8988T (cell line): ENCODE measurements around the gene DGKD.

ENCODE experiments used
- DNase-seq: peaks from one replicate; pipeline ENCODE4 v3.0.0; 2011

DGKD gene

DNA sequence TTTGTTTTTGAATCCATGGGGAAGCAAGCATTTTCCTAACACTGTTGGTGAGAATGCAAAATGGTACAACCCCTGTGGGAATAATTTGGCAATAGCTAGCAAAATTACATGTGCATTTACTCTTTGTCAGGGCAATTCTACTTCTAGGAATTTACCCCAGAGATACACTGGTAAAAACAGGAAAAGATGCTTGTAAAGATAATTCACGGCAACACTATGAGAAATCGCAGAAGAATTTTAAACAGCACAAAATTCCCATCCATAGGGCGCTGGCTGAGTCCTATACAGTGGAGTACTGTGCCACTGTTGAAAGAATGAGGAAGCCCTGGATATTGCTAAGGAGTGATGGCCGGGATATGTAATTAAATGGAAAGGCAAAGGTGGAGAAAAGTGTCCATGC, 75.8 kb downstream of the DGKD start:
- no peak for DNase-seq

DNA sequence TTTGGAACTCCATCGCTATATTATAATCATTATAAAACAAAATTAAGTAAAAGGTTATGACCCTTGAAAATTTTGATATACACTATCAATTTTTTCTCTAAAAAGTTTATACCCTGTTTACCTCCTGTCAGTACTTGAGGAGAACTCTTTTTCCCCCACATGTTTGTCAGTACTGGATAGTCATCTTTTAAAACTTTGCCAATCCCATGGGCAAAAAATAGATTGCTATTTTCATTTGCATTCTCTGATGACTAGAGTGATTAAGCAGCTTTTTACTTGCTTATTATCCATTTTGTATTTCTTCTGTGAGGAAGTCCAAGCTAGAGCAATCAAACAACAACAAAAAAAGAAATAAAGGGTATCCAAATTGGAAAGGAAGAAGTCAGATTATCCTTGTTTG, 76.4 kb downstream of the DGKD start:
- DNase-seq, result no peak

DNA sequence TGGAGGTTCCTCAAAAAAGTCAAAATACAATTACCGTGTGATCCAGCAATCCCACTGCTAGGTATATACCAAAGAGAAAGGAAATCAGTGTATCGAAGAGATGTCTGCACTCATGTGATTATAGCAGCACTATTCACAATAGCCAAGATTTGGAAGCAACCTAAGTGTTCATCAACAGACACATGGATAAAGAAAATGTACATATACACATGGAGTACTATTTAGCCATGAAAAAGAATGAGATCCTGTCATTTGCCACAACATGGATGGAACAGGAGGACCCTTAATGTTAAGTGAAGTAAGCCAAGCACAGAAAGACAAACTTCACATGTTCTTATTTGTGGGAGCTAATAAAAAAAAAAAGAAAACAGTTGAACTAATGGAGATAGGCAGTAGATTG, 78.7 kb downstream of the DGKD start:
- DNase-seq, result no peak

DNA sequence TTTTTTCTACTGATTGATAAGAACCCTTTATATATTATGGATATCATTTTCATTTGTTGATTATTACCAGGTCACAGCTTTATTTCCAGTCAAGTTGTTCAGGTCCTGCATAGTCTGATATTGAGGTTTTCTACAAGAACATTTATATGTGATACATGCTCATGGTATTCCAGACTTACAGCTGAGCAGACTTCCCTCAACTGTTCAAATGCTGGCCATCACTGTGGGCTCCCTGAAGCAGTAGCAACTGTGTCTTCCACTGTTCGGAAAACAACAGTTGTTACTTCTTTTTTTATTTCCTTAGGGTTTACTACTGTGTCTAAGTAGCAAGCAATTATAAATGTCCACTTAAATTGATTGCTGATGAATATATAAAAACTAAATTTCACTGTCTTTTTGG, 79.5 kb downstream of the DGKD start:
- DNase-seq, result no peak

DNA sequence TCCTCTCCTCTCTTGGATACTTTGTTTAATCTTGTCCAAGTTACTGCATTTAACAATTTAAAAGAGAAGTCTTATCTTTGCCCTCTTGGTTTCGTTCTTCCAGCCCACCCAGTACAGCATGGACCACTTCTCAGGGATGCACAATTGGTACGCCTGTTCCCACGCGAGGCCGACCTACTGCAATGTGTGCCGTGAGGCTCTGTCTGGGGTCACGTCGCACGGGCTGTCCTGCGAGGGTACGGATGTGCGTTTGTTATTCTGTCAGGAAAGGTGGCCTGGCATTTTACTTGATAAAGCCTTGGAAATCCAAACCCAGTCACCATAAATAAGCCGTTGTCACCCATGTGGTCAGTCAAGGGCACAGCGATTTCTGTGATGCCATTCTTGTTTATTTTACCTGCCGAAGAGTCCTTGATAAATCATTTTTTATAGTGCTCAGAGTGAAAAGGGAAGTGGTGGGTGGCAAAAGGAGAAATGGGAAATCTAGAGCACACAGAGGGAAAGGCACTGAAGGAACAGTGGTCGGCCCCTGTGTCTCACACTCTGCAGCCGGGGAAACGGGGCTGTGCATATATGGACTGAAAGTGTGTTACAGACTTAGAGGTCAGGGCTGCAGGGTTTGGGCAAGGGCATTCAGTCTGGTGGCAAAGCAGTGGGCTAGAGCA, 80.5 kb downstream of the DGKD start:
- DNase-seq, result no peak

DNA sequence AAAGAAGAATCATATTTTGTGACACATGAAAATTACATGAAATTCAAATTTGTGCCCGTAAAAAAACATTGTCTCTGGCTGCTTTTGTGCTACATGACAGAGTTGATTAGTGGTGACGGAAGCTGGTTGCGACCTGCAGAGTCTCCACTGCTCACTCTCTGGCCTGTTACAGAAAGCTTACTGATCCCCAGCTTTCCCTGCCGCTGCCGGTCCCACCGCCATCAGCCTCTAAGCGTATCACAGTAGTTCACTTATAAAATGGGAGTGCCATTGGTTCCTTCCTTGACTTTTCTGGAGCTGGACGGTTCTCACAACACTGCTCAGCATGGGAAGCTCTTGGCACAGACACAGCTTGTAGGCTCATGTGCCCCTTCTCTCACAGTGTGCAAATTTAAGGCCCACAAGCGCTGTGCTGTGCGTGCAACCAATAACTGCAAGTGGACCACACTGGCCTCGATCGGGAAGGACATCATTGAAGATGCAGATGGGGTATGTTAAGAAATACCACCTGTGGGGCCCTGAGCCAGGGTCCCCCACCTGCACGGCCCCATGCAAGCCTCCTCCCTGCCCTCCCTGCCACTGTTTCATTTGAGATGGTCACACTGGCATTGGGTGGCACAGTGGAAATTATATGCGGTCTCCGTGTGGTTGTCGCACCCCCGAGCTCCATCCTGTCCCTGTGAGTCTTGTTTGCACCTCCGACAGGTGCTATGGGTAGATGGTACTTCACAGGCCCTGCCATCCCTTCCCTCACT, 81.3 kb downstream of the DGKD start:
- peak; percentile 1 for DNase-seq

DNA sequence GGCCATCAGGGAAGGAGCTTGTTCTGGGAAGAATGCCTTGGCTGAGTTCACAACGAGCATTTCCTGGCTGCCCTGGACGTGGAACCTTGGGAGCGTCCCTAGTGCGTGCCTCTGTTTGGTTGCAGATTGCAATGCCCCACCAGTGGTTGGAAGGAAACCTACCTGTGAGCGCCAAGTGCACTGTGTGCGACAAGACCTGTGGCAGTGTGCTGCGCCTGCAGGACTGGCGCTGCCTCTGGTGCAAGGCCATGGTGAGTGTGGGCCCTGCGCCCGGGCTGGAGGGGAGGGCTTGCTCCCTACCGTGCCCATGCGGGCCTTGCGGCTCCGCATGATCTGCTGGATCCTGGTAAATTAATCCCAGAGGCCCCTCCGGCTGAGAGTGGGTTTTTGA, 81.9 kb downstream of the DGKD start:
- DNase-seq, result no peak

DNA sequence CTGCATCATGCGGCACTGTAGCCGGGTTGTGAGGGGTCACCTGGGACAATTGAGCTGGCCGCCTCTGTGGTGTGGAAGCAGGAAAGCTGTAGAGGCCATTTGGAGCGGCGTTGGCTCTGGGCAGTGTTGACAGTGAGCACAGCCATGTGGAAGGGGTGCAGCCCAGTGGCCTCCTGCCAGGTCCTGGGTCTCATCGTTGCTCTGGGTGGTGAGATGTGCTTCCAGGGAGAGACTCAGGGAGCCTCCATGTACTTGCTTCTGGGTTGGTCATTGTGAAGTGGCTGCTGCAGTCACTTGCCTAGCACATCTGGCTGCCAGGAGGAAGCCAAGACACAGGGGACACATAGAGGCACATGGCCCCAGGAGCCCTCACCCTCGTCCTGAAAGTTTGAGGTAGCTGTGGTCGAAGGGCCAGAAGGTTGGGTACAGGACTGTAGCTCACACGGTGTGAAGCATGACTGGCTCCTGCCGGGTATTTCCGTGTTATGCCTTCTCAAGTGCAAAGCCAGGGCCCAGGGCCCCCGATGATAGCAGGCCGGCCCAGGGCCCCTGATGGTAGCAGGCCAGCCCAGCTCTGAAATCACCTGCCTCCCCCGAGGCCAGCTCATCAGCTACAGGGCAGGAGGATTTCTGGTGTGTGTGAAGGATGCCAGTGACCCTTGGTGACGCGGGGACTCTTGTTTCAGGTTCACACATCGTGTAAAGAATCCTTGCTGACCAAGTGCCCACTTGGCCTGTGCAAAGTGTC, 82.6 kb downstream of the DGKD start:
- no peak for DNase-seq

DNA sequence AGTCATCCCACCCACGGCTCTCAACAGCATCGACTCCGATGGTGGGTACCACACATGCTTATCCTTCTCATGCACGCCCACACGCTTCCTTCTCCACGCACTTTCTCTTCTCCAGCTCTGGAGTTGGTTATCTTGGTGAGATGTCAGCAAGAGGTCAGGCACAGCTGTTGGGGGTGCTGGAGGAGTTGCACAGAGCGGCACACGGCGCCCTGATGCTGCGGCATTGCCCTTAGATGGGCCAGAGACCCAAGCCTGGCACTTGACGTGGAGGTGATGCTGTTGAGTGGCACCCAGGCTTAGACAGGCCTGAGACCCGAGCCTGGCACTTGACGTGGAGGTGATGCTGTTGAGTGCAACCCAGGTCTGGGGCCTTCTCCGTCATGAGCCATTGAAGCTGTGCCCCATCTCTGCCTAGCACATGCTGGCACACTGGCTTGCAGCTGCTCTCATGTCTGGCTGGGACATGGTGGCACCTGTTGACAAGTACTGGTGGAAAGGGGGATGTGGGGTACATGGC, 83.2 kb downstream of the DGKD start:
- peak; percentile 8 for DNase-seq

DNA sequence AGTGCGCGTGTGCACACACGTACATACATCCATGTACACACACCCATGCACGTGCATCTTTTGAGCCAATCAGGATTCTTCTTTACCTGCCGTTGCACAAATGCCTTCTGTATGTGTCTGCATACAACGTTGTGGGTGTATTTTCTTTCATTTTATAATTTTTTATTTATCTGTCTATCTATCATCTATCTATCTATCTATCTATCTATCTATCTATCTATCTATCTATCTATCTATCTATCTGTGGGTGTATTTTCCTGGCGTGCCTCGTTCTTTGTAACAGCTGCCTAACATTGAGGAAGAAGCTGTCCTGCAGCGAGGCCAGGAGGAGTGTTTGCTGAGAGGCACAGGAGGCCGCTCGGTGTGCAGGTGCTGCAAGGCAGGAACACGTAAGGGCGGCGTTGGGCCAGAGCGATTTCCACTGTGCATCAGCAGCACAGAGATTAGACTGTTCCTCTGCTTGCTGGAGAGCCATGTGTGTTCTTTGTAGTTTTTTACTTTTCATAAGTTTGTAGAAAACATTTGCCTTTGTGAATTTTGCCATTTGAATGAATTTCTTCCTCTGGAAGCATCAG, 84.4 kb downstream of the DGKD start:
- no peak for DNase-seq

DNA sequence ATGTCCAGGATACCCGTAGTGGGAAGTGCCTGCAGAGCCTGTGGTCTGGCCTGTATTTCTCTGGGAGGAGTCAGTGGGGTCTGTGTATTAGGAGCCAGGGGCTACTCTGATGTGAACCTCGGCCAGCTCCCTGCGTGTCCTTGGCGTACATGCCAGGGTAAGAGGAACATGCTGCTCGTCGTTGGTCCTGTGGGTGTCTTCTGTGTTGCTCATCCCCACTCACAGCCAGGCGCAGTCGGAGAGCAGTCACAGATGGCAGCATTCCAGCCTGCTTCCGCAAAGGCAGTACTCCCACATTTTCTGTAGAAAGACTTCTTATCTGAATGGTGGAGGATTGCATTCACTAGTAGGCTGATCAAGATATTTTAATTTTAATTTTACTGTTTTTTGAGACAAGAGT, 84.9 kb downstream of the DGKD start:
- no peak for DNase-seq

DNA sequence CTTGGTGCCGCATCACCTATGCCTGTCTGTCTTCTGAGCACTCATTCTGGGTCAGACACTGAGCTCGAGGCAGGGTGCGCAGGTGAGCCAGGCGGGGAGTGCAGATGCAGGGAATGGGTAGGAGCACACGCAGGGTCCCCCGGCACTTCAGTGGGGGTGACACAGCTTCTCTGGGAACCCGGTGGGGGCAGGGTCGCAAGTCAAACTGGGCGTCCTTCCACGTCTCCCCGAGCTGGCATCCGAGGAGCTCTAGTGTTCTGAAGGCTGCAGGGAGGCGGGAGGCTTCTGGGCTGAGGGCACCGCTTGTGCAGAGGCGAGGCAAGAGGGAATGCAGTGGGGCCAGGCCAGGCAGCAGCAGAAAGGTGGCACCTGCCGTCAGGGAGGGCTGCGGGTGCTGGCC, 86.0 kb downstream of the DGKD start:
- DNase-seq, result no peak

DNA sequence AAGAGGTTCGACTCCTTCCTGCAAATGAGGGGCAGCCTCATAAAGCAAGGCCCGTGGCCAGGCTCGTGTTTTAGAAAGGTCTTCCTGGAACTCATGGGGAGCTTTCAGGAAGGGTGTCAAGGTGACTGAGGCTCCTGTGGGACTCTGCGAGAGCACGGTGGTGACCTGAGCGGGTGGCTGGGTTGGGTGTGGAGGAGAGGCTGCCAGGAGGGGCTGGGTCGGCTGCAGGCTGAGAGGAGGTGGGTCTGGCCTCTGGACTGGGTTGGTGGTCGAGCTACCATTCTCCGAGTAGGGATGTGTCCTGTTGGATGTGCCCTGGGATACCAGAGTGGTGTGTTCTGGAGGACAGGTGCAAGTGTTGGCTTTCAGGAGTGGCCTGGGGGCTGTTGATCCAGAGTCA, 86.4 kb downstream of the DGKD start:
- no peak for DNase-seq

DNA sequence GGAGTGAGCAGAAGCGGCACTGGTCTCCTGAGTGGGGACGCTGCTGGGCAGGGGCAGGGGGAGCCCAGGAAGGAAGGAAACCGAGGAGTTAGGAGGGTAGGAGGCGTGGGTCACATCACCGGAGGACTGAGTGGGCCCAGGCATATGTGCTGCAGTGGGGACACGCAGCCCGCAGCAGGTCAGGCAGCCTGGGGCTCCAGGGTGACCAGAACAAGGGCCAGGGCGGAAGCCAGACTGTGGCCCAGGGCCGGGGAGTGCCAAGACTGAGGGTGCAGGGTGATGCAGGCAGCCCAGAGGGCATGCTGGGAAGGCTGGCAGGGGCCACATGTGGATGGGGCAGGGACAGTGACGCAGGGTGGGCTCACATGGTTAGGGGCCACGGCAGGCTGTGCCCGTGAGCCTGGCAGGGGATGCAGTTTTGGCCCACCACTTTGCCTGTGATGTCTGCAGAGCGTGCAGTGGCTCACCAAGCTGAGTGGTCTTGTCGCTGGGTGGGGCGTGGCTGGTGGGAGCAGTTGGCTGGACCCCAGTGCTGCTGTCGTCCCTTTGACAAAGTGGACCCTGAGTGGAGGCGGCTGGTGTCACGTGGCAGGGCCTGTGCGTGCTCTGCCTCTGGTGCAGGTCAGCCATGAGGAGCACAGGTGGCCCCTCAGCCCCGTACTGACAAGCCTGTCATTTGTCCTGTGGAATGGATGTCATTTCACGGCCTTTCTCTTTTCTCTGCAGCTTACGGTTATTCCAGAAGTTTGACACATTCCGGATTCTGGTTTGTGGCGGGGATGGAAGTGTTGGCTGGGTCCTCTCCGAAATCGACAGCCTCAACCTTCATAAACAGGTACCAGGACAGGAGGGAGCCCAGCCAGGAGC, 87.1 kb downstream of the DGKD start:
- DNase-seq, result no peak

DNA sequence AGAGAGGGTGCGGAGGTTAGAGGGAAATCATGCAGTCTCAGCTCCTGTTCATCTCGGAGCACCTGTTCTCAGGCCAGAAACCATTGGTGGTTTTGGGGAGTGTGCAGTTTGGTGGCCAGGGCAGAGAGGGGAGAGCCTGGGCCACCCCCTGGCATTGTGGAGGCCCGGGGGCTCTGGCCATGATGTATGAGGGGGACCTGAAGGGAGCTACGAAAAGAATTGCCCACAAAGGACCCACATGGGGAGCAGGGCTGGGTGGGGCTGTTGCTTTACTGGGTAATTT, 87.7 kb downstream of the DGKD start:
- no peak for DNase-seq

DNA sequence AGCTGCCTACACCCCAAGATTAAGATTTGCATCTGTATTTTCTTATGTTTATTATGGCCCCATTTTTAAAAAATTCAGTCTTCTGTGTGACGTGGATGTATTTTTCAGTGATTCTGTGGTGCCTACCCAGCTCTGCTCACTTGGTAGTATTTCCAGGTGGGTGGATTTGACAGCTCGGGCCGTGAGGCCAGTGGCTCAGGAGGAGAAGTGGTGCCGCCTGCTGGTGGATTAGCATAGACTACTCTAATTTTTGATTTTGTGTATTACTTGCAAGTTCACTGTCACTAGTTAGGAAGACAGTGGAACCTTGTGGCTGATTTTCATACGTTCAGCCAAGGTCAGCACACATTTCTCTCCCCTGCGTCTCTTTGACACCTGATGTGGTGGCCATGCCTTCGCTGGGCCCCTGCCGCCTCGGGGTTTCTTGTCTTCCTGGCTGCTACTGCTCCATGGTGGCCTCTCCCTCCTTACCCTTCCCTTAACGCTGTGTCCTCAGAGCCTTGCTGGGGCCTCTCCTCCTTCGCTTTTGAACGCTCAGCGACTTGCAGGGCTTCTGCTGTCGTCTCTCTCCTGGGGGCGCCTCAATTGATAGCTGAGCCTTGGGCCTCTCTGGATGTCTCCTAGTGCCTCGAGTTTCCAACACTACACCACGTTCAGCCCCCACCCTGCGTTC, 89.4 kb downstream of the DGKD start:
- DNase-seq, result peak; percentile 96

DNA sequence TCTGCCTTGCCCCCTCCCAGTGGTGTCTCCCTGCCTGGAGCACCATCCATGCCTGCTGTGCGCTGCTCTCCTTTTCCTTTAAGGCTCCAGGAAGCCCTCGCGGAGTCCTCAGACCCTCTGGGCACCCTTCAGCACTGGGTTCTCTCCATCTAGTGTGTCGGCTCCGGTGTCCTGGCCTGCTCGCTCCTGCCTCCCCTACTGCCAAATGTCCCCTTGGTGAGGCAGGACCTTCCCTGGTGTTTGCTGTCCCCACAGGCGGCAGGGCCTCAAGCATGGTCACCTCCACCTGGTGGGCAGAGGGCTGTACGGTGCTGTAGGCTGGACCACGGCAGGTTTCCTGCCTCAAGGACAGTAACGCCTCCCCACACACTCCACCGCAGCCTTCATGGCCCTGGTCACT, 90.2 kb downstream of the DGKD start:
- no peak for DNase-seq

DNA sequence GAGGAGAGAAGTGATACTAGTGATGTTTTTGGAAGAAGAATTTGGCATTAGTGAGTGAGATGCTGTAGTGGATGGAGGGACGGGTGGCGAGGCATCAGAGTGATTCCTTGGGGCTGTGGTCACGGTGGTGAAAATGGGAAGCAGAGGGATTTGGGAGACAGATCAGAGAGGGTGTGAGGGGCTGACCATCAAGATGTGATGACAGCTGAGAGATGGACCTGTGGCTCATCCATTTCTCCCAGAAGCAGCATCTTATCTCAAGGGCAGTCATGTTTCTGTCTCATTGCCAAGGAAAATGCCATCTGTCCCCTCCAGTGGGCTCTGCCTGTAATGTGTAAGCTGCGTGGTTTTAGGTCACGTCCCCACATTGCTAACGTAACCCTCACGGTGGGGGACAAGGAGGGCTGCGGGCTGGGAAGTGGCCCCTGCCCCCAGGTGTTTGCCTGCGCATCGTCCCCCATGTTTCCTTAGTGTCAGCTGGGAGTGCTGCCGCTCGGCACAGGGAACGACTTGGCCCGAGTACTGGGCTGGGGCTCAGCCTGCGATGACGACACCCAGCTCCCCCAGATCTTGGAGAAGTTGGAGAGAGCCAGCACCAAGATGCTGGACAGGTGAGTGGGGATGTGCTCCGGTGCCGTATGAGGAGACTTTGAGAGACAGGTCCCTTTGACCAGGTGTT, 91.0 kb downstream of the DGKD start:
- no peak for DNase-seq

DNA sequence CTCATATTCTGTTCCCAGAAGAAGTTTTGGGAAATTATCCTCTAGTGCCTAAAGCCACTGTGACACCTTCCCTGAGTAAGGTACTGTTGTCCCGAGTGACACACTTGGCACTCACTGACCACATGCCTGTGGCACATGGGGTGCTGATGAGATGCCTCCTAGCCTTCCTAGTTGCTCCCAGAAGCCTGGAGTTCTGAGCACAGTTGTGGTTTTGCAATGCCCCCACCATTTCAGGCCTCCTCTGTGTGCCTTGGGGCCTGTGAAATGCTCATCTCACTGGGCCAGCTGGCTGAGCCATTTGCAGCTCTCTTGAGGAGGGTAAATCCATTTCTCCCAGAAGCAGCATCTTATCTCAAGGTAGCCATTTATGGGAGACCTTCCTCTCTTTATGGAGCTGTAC, 91.8 kb downstream of the DGKD start:
- no peak for DNase-seq

DNA sequence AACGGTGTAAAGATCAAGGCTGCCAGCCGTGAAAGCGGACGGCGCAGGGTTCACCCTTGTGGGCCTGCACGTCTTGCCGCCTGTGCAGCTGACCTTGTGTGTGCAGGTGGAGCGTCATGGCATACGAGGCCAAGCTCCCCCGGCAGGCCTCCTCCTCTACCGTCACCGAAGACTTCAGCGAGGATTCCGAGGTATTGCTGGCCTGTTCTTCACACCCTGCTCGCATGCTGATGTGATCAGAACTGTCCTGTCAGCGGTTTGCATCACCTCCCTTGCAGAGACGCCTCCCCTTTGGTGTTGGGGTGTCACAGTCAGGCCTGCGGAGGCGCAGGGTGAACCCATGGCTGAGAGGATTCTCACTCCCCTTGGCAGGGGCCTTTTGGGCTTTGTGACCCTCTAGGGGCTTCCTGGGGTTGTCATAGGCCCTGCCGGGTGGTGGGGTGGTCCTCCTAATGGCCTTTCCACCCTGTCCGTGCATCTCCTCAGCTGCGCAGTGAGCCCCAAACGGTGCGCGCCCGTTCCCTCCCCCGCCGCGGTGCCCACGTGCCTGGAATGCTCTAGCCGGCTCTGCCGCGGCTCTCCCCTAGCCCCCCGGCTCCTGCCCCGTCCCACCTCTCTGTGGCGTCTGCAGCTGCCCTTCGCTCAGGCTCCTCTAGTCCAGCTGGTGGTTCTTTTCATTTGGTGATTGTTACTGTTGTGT, 92.5 kb downstream of the DGKD start:
- DNase-seq, result no peak
